ENCODE measurements around the gene ABL1.
"Not testable (repeated sequence)": the region's sequence is repeated elsewhere in the genome, so short reads cannot be mapped to it uniquely, and the experiment has no call there.

ABL1 gene

GRCh38 chr9:130789747-130790672 is 45.0 kb upstream of the ABL1 start:
- H3K4me3 ChIP-seq (ENCODE audit: low read length) = no peak overlapping the region
- H3K9me3 ChIP-seq (ENCODE audit: control insufficient read depth, insufficient read depth, low read length) = peaks cover 6% of the 10 kb centered on the region; the same call in 1 of the 2 replicates
- H3F3A ChIP-seq (ENCODE audit: control insufficient read depth, insufficient read depth) = no peaks in the 10 kb centered on the region
- H4K20me1 ChIP-seq (ENCODE audit: control insufficient read depth, insufficient read depth, low read depth, low read length) = no peaks in the 10 kb centered on the region
- no peaks in the 10 kb centered on the region for H3K36me3 ChIP-seq (ENCODE audit: control insufficient read depth, low read length)
- H3K4me1 ChIP-seq (ENCODE audit: control insufficient read depth, low read length) = no peaks in the 10 kb centered on the region
- H3K79me2 ChIP-seq (ENCODE audit: control insufficient read depth, low read length) = peaks cover 12% of the 10 kb centered on the region
- no peak for TF ChIP-seq EZH2phosphoT487 (IDR thresholded peaks at IDR 0.05; ENCODE audit: borderline replicate concordance, low read length)
- no peak for TF ChIP-seq CTCF (IDR thresholded peaks at IDR 0.05; ENCODE audit: low read depth, low read length, poor library complexity, severe bottlenecking)
- H3K4me2 ChIP-seq (ENCODE audit: low read length) = no peak overlapping the region
- H3K9me2 ChIP-seq (replicated peaks; ENCODE audit: control insufficient read depth, low read length) = no peaks in the 10 kb centered on the region
- H3K27me3 ChIP-seq (ENCODE audit: control insufficient read depth, low read length) = no peaks in the 10 kb centered on the region
- H3K27ac ChIP-seq (ENCODE audit: low read depth, low read length) = no peak overlapping the region

GRCh38 chr9:130791303-130791894 is 43.7 kb upstream of the ABL1 start:
- Histone ChIP-seq H3K79me2 (ENCODE audit: control insufficient read depth, low read length) (peaks cover 13% of the 10 kb centered on the region), H3K27me3 (ENCODE audit: control insufficient read depth, low read length) (no peaks in the 10 kb centered on the region), H3K9me3 (ENCODE audit: control insufficient read depth, insufficient read depth, low read length) (peaks cover 6% of the 10 kb centered on the region; the same call in 1 of the 2 replicates), H3K4me3 (ENCODE audit: low read length) (no peak overlapping the region), H4K20me1 (ENCODE audit: control insufficient read depth, insufficient read depth, low read depth, low read length) (no peaks in the 10 kb centered on the region), H3F3A (ENCODE audit: control insufficient read depth, insufficient read depth) (no peaks in the 10 kb centered on the region), H3K27ac (ENCODE audit: low read depth, low read length) (no peak overlapping the region), H3K9me2 (replicated peaks; ENCODE audit: control insufficient read depth, low read length) (no peaks in the 10 kb centered on the region), H3K36me3 (ENCODE audit: control insufficient read depth, low read length) (no peaks in the 10 kb centered on the region), H3K4me1 (ENCODE audit: control insufficient read depth, low read length) (no peaks in the 10 kb centered on the region), H3K4me2 (ENCODE audit: low read length) (no peak overlapping the region)
- no peak for TF ChIP-seq EZH2phosphoT487 (IDR thresholded peaks at IDR 0.05; ENCODE audit: borderline replicate concordance, low read length)
- TF ChIP-seq CTCF (IDR thresholded peaks at IDR 0.05; ENCODE audit: low read depth, low read length, poor library complexity, severe bottlenecking) = no peak

GRCh38 chr9:130793589-130793988 is 41.5 kb upstream of the ABL1 start:
- Histone ChIP-seq H3K4me3 (ENCODE audit: low read length) (no peak overlapping the region), H3K36me3 (ENCODE audit: control insufficient read depth, low read length) (no peaks in the 10 kb centered on the region), H3K27ac (ENCODE audit: low read depth, low read length) (no peak overlapping the region), H3K4me1 (ENCODE audit: control insufficient read depth, low read length) (no peaks in the 10 kb centered on the region), H3F3A (ENCODE audit: control insufficient read depth, insufficient read depth) (no peaks in the 10 kb centered on the region; the same call in 1 of the 2 replicates), H3K4me2 (ENCODE audit: low read length) (no peak overlapping the region), H3K9me3 (ENCODE audit: control insufficient read depth, insufficient read depth, low read length) (peaks cover 6% of the 10 kb centered on the region; the same call in 1 of the 2 replicates), H4K20me1 (ENCODE audit: control insufficient read depth, insufficient read depth, low read depth, low read length) (no peaks in the 10 kb centered on the region), H3K9me2 (replicated peaks; ENCODE audit: control insufficient read depth, low read length) (no peaks in the 10 kb centered on the region), H3K27me3 (ENCODE audit: control insufficient read depth, low read length) (no peaks in the 10 kb centered on the region), H3K79me2 (ENCODE audit: control insufficient read depth, low read length) (peaks cover 6% of the 10 kb centered on the region)
- TF ChIP-seq CTCF (IDR thresholded peaks at IDR 0.05; ENCODE audit: low read depth, low read length, poor library complexity, severe bottlenecking) (no peak), EZH2phosphoT487 (IDR thresholded peaks at IDR 0.05; ENCODE audit: borderline replicate concordance, low read length) (no peak)

GRCh38 chr9:130794021-130794420 is 41.0 kb upstream of the ABL1 start:
- not testable (repeated sequence) for H3K79me2 ChIP-seq (ENCODE audit: control insufficient read depth, low read length); H3K27me3 ChIP-seq (ENCODE audit: control insufficient read depth, low read length); H3K4me1 ChIP-seq (ENCODE audit: control insufficient read depth, low read length); H3K9me2 ChIP-seq (replicated peaks; ENCODE audit: control insufficient read depth, low read length); H3K4me2 ChIP-seq (ENCODE audit: low read length); H3K4me3 ChIP-seq (ENCODE audit: low read length); H3K27ac ChIP-seq (ENCODE audit: low read depth, low read length); H3K9me3 ChIP-seq (ENCODE audit: control insufficient read depth, insufficient read depth, low read length); H4K20me1 ChIP-seq (ENCODE audit: control insufficient read depth, insufficient read depth, low read depth, low read length); H3F3A ChIP-seq (ENCODE audit: control insufficient read depth, insufficient read depth); H3K36me3 ChIP-seq (ENCODE audit: control insufficient read depth, low read length)

GRCh38 chr9:130794423-130794822 is 40.6 kb upstream of the ABL1 start:
- not testable (repeated sequence) for H3K79me2 ChIP-seq (ENCODE audit: control insufficient read depth, low read length); H3F3A ChIP-seq (ENCODE audit: control insufficient read depth, insufficient read depth); H3K9me3 ChIP-seq (ENCODE audit: control insufficient read depth, insufficient read depth, low read length); H3K4me3 ChIP-seq (ENCODE audit: low read length); H3K4me2 ChIP-seq (ENCODE audit: low read length); H4K20me1 ChIP-seq (ENCODE audit: control insufficient read depth, insufficient read depth, low read depth, low read length); H3K27me3 ChIP-seq (ENCODE audit: control insufficient read depth, low read length); H3K36me3 ChIP-seq (ENCODE audit: control insufficient read depth, low read length); H3K9me2 ChIP-seq (replicated peaks; ENCODE audit: control insufficient read depth, low read length); H3K27ac ChIP-seq (ENCODE audit: low read depth, low read length); H3K4me1 ChIP-seq (ENCODE audit: control insufficient read depth, low read length)
